H1 (cell line): ENCODE data around the gene BPHL. TPM values are rescaled to one million over a fixed set of nuclear protein-coding genes. Genes with fewer than 3 reads are reported as not detected.

ENCODE experiments used
- CTCF ChIA-PET: fragments of 300-600 bp; sonication (Branson Sonifier 250); formaldehyde crosslinking; loops from one replicate; lab custom pipeline; 2021; ENCODE audit not compliant: partially characterized antibody; lab: Charles Lee
- POLR2A ChIA-PET: fragments of 300-600 bp; sonication (Branson Sonifier 250); formaldehyde crosslinking; loops from one replicate; lab custom pipeline; 2021; ENCODE audit warnings: inconsistent platforms; ENCODE audit not compliant: partially characterized antibody; lab: Charles Lee
- DNase-seq, 2 experiments: peaks; one replicate each; pipeline versions ENCODE4 v3.0.0 to v3.0.0-alpha.2; 2010 to 2022; ENCODE audit warnings: low spot score in 2 of 2, low read depth in 1 of 2, mixed read lengths in 1 of 2
- FAIRE-seq: peaks from 2 replicates; lab custom pipeline; 2011; peaks lifted over from hg19 to GRCh38; lab: Jason Lieb, UNC
- H2AFZ ChIP-seq: 2 replicates; pipeline ENCODE4 v1.8.1; 2012; ENCODE audit warnings: low read length, inconsistent platforms
- H2AK5ac ChIP-seq: 2 replicates; pipeline ENCODE4 v1.6.1; 2013; ENCODE audit warnings: low read depth, low read length
- H2BK120ac ChIP-seq: replicated peaks from 2 replicates; pipeline ENCODE3; 2013; ENCODE audit warnings: low read depth, low read length, inconsistent platforms
- H2BK12ac ChIP-seq: 2 replicates; pipeline ENCODE4 v1.6.1; 2013; ENCODE audit warnings: low read depth, low read length
- H2BK15ac ChIP-seq: 2 replicates; pipeline ENCODE4 v1.6.1; 2013; ENCODE audit warnings: low read length
- H2BK20ac ChIP-seq: 2 replicates; pipeline ENCODE4 v1.6.1; 2013; ENCODE audit warnings: low read length
- H2BK5ac ChIP-seq: 2 replicates; pipeline ENCODE4 v1.6.1; 2013; ENCODE audit warnings: low read depth, low read length
- H3K14ac ChIP-seq: 2 replicates; pipeline ENCODE4 v1.6.1; 2013; ENCODE audit warnings: inconsistent platforms; ENCODE audit not compliant: insufficient read length
- H3K18ac ChIP-seq: 2 replicates; pipeline ENCODE4 v1.6.1; 2013; ENCODE audit warnings: low read length; ENCODE audit errors: extremely low read depth
- H3K23ac ChIP-seq: 2 replicates; pipeline ENCODE4 v1.6.1; 2013; ENCODE audit warnings: inconsistent platforms; ENCODE audit not compliant: insufficient read length
- H3K23me2 ChIP-seq: 2 replicates; pipeline ENCODE4 v1.6.1; 2013; ENCODE audit warnings: low read depth, low read length
- H3K27ac ChIP-seq: 2 replicates; pipeline ENCODE4 v1.6.1; 2011; ENCODE audit warnings: low read depth, low read length, inconsistent platforms
- H3K27me3 ChIP-seq, 4 experiments: replicated peaks in 1 of 4; 1 replicate in 1 of 4; 2 replicates in 3 of 4; pipeline versions ENCODE4 v1.6.1 to v1.8.1; 2011 to 2013; ENCODE audit warnings: low read length in 3 of 4, mild to moderate bottlenecking in 3 of 4, inconsistent platforms in 2 of 4, mixed read lengths in 2 of 4, moderate library complexity in 1 of 4; ENCODE audit not compliant: control insufficient read depth in 3 of 4, insufficient read depth in 3 of 4; ENCODE audit errors: extremely low read depth in 1 of 4
- H3K36me3 ChIP-seq, 4 experiments: 2 replicates each; pipeline versions ENCODE4 v1.6.1 to v1.8.1; 2011 to 2013; ENCODE audit warnings: mild to moderate bottlenecking in 4 of 4, low read length in 3 of 4, moderate library complexity in 2 of 4, control low read depth in 1 of 4, inconsistent platforms in 1 of 4; ENCODE audit not compliant: insufficient read depth in 4 of 4, control insufficient read depth in 2 of 4
- H3K4ac ChIP-seq: replicated peaks from 2 replicates; pipeline ENCODE3; 2013; ENCODE audit warnings: low read length, low read depth, mixed read lengths, inconsistent platforms; ENCODE audit not compliant: insufficient read length
- H3K4me1 ChIP-seq, 4 experiments: replicated peaks in 1 of 4; 1 replicate in 1 of 4; 2 replicates in 3 of 4; pipeline versions ENCODE4 v1.6.1 to v1.8.1; 2011 to 2013; ENCODE audit warnings: low read length in 3 of 4, inconsistent platforms in 2 of 4, mixed read lengths in 1 of 4; ENCODE audit not compliant: insufficient read depth in 4 of 4, control insufficient read depth in 3 of 4
- H3K4me2 ChIP-seq, 2 experiments: 2 replicates each; pipeline versions ENCODE4 v1.6.1 to v1.8.1; 2011 to 2013; ENCODE audit warnings: low read depth in 2 of 2, low read length in 2 of 2, control low read depth in 1 of 2, inconsistent platforms in 1 of 2, mild to moderate bottlenecking in 1 of 2; ENCODE audit not compliant: insufficient read depth in 1 of 2
- H3K4me3 ChIP-seq, 4 experiments: fragments of 200-600, 300-600 bp in 1 of 4; sonication (generic), shearing (Covaris generic), sonication (Bioruptor Twin) in 1 of 4; 2 replicates each; pipeline versions ENCODE4 v1.5.1 to v1.8.1; 2011 to 2016; ENCODE audit warnings: low read length in 4 of 4, low read depth in 3 of 4, control low read depth in 2 of 4, inconsistent platforms in 2 of 4, mild to moderate bottlenecking in 2 of 4, mixed read lengths in 1 of 4, moderate library complexity in 1 of 4; ENCODE audit not compliant: insufficient read depth in 2 of 4; ENCODE audit errors: extremely low read depth in 1 of 4
- H3K56ac ChIP-seq: replicated peaks from 2 replicates; pipeline ENCODE3; 2013; ENCODE audit warnings: low read depth, mild to moderate bottlenecking, mixed read lengths, low read length, inconsistent platforms; ENCODE audit not compliant: insufficient read length
- H3K79me1 ChIP-seq: 2 replicates; pipeline ENCODE4 v1.6.1; 2013; ENCODE audit warnings: low read depth, low read length, control low read depth
- H3K79me2 ChIP-seq, 2 experiments: 2 replicates each; pipeline versions ENCODE4 v1.6.1 to v1.8.1; 2012 to 2013; ENCODE audit warnings: low read length in 2 of 2, mild to moderate bottlenecking in 2 of 2, inconsistent platforms in 1 of 2; ENCODE audit not compliant: insufficient read depth in 2 of 2, control insufficient read depth in 1 of 2
- H3K9ac ChIP-seq, 4 experiments: replicated peaks in 1 of 4; 1 replicate in 1 of 4; 2 replicates in 3 of 4; pipeline versions ENCODE4 v1.6.1 to v1.8.1; 2011 to 2013; ENCODE audit warnings: low read depth in 3 of 4, low read length in 3 of 4, control low read depth in 2 of 4, mild to moderate bottlenecking in 2 of 4, moderate library complexity in 2 of 4, inconsistent platforms in 1 of 4; ENCODE audit errors: extremely low read depth in 1 of 4
- H3K9me3 ChIP-seq, 2 experiments: 2 replicates each; pipeline versions ENCODE4 v1.6.1 to v1.8.1; 2012 to 2013; ENCODE audit warnings: mild to moderate bottlenecking in 2 of 2, moderate library complexity in 2 of 2, control low read depth in 1 of 2, inconsistent platforms in 1 of 2, low read depth in 1 of 2, low read length in 1 of 2, mixed read lengths in 1 of 2; ENCODE audit not compliant: insufficient read depth in 2 of 2
- H4K20me1 ChIP-seq, 2 experiments: replicated peaks in 1 of 2; 2 replicates each; pipeline versions ENCODE3 to v1.8.1; 2011 to 2013; ENCODE audit warnings: inconsistent platforms in 2 of 2, low read length in 2 of 2, mild to moderate bottlenecking in 1 of 2; ENCODE audit not compliant: insufficient read depth in 2 of 2, control insufficient read depth in 1 of 2
- H4K5ac ChIP-seq: 2 replicates; pipeline ENCODE4 v1.6.1; 2013; ENCODE audit warnings: low read length, low read depth, mixed read lengths, inconsistent platforms; ENCODE audit not compliant: insufficient read length
- H4K8ac ChIP-seq: 2 replicates; pipeline ENCODE4 v1.8.0; 2013; ENCODE audit warnings: mild to moderate bottlenecking, moderate library complexity, low read length, inconsistent platforms; ENCODE audit not compliant: insufficient read depth; ENCODE audit errors: extremely low read depth
- H4K91ac ChIP-seq: replicated peaks from 2 replicates; pipeline ENCODE3; 2013; ENCODE audit warnings: low read length, mixed read lengths, inconsistent platforms; ENCODE audit not compliant: insufficient read length
- ASH2L ChIP-seq: fragments of 200-600, 300-600 bp; sonication (generic); IDR thresholded peaks from one replicate; pipeline ENCODE4 v1.7.1; 2017; ENCODE audit warnings: low read length
- CTBP2 ChIP-seq: IDR thresholded peaks from 2 replicates; pipeline ENCODE4 v1.7.0; 2011; ENCODE audit warnings: borderline replicate concordance, mild to moderate bottlenecking, moderate library complexity, mixed read lengths, low read length; ENCODE audit not compliant: insufficient read depth, insufficient read length
- HDAC2 ChIP-seq, 2 experiments: fragments of 300-600 bp in 1 of 2; sonication (generic) in 1 of 2; IDR thresholded peaks; 2 replicates each; pipeline ENCODE4 v1.6.1; 2011 to 2012; ENCODE audit warnings: low read depth in 2 of 2, low read length in 2 of 2, mild to moderate bottlenecking in 2 of 2, moderate library complexity in 2 of 2, borderline replicate concordance in 1 of 2, inconsistent platforms in 1 of 2
- JUND ChIP-seq: IDR thresholded peaks from 2 replicates; pipeline ENCODE4 v1.6.1; 2011; ENCODE audit warnings: mild to moderate bottlenecking, improper control_type of control experiment, low read length
- PHF8 ChIP-seq: fragments of 200-600 bp; sonication (generic); conservative IDR thresholded peaks from 2 replicates; pipeline ENCODE4 v1.7.1; 2012; ENCODE audit warnings: low read depth, mild to moderate bottlenecking, inconsistent platforms, low read length, moderate library complexity
- POLR2A ChIP-seq, 2 experiments: IDR thresholded peaks; 1 replicate in 1 of 2; 2 replicates in 1 of 2; pipeline ENCODE4 v1.6.1; 2011; ENCODE audit warnings: low read depth in 2 of 2, low read length in 2 of 2, mild to moderate bottlenecking in 2 of 2; ENCODE audit errors: control extremely low read depth in 1 of 2
- RAD21 ChIP-seq, 2 experiments: IDR thresholded peaks in 1 of 2; conservative IDR thresholded peaks in 1 of 2; 2 replicates each; pipeline ENCODE4 v1.6.1; 2011; ENCODE audit warnings: low read depth in 2 of 2, low read length in 2 of 2, improper control_type of control experiment in 1 of 2, inconsistent platforms in 1 of 2, mild to moderate bottlenecking in 1 of 2, moderate library complexity in 1 of 2
- SP4 ChIP-seq: IDR thresholded peaks from 2 replicates; pipeline ENCODE4 v1.6.1; 2012; ENCODE audit warnings: low read length, inconsistent platforms
- TAF7 ChIP-seq: optimal IDR thresholded peaks from 2 replicates; pipeline ENCODE3; 2011; ENCODE audit warnings: low read depth, mild to moderate bottlenecking, inconsistent platforms, low read length, moderate library complexity, borderline replicate concordance
- YY1 ChIP-seq: IDR thresholded peaks from 2 replicates; pipeline ENCODE4 v1.6.1; 2011; ENCODE audit warnings: low read depth, mild to moderate bottlenecking, low read length
- WGBS, 2 experiments: shearing (Covaris generic) in 1 of 2; methylation state at CpG; one replicate each; pipeline versions ENCODE4 v1.1.6 to v1.1.7; 2013 to 2015; ENCODE audit warnings: low lambda C conversion rate in 2 of 2, mixed read lengths in 2 of 2, inconsistent platforms in 1 of 2, low coverage in 1 of 2, missing lambda C conversion rate in 1 of 2; ENCODE audit not compliant: insufficient replicate concordance in 2 of 2, insufficient coverage in 1 of 2, insufficient read length in 1 of 2; ENCODE audit errors: extremely low coverage in 1 of 2, missing lambda C conversion rate in 1 of 2; 5-methylcytosine and 5-hydroxymethylcytosine counted together
- polyA plus RNA-seq, 7 experiments: library from polyadenylated mRNA; depleted of rRNA in 3 of 7; stranded (reverse) in 5 of 7; unstranded in 2 of 7; fragments of >200 nt in 5 of 7; fragments of 200-250 nt in 2 of 7; gene quantifications; 1 replicate in 5 of 7; 2 replicates in 1 of 7; 4 replicates in 1 of 7; pipeline versions ENCODE4 v1.2.1 to v1.2.3, GENCODE V29; 2011 to 2013; ENCODE audit warnings: missing spikeins in 2 of 7, mixed read lengths in 2 of 7
- total RNA-seq: library from RNA; stranded (reverse); fragmentation: NEBNext Ultra II Directional; extraction: Animal tissue kit (Norgen Biotek cat#: 25700); gene quantifications from 2 replicates; pipeline ENCODE4 v1.2.1, GENCODE V29; 2021

Gene BPHL
- total and polyA plus RNA-seq, 2 of the 8 experiments (the other 6 are each of a cell fraction or from before 2014, with no cell fraction given) = 24.4 to 36.4 TPM

DNA sequence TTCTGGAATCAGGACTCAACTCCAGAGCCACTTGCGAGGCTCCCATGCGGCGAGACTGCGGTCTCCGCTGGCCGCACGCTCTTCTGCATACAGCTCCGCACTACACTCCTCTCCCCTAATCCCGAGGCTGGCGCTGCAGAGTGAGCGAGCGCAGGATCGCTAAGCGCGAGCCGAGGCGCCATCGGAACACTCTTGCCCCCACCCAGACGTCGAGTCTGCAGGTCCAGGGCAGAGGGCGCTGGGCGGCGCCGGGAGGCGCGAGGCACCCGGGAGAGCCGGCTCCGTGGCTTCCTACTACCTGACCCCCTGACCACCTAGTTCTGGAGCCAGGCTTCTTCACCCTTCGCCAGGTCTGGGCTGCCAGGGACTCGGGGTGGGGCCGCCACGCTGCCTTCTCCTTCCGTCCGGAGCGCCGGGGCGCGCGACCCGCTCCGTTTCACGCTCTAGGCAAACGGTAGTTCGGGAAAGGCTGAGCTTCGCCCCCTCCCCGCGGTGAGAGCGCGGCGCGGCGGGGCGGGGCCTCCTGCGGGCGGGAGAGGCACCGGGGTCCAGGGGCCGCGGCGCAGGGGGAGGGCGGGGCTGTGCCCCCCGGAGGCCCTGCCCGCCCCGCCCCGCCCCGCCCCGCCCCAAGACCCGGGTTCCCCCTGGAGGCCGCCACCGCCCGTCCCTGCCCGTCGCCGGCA is 44.2 kb downstream of the BPHL start:
- no peak overlapping the region for H2AFZ ChIP-seq
- H2BK20ac ChIP-seq = no peak overlapping the region
- peak overlapping the region; percentile 50; the same call in 1 of the 2 replicates for H3K27ac ChIP-seq
- peak overlapping the region; percentile 8 for H3K14ac ChIP-seq
- H3K79me1 ChIP-seq = no peaks in the 10 kb centered on the region
- peak overlapping the region; percentile 82 for H4K8ac ChIP-seq
- H3K79me2 ChIP-seq = no peaks in the 10 kb centered on the region
- peak overlapping the region; percentile 91 for H3K18ac ChIP-seq
- H3K23me2 ChIP-seq = peaks cover 14% of the 10 kb centered on the region; the same call in 1 of the 2 replicates
- peak overlapping the region; percentile 42 to 83 (median 72) for H3K4me3 ChIP-seq
- peak overlapping the region; percentile 83 for H4K91ac ChIP-seq
- H3K56ac ChIP-seq = peak overlapping the region; percentile 84
- DNase-seq (peak in 1 of 2 experiments; percentile 85), FAIRE-seq (no peak)
- no peak overlapping the region for H2BK15ac ChIP-seq
- no peaks in the 10 kb centered on the region for H4K20me1 ChIP-seq
- POLR2A ChIA-PET = interaction anchor here (0.6 to 6.8 kb wide), 21 partner anchors 11 to 1185 kb away, joined by 3 to 58 read pairs (median 3); partner anchors contain the start of gene TUBB2B
- H3K9me3 ChIP-seq = no peaks in the 10 kb centered on the region
- CTCF ChIA-PET = interaction anchor here (0.6 to 3.7 kb wide), 17 partner anchors 14 to 1636 kb away, joined by 3 to 17 read pairs (median 4); partner anchors contain the start of gene TUBB2B
- no peaks in the 10 kb centered on the region for H3K27me3 ChIP-seq
- peak overlapping the region in 2 of 4 experiments; percentile 56 to 63; a peak in 4 of 7 replicates for H3K9ac ChIP-seq
- H3K36me3 ChIP-seq = no peaks in the 10 kb centered on the region
- H3K23ac ChIP-seq = no peak overlapping the region
- 2% methylated on average over 22 of the region's 74 CpGs; no CpG with 5 or more reads in 1 of the 2 experiments for WGBS, 2 experiments
- peak overlapping the region; percentile 91 for H2BK12ac ChIP-seq
- H2AK5ac ChIP-seq = no peak overlapping the region; the same call in 1 of the 2 replicates
- H3K4ac ChIP-seq = peak overlapping the region; percentile 69
- peak overlapping the region; percentile 18 for H2BK120ac ChIP-seq
- H2BK5ac ChIP-seq = peak overlapping the region; percentile 84; the same call in 1 of the 2 replicates
- H3K4me1 ChIP-seq = peaks cover 14 to 48% (median 41%) of the 10 kb centered on the region in 4 experiments
- peak overlapping the region; percentile 82 for H4K5ac ChIP-seq
- peak overlapping the region; percentile 85 to 89 for H3K4me2 ChIP-seq
- TF ChIP-seq PHF8 (peak; percentile 48; the same call in 1 of the 2 replicates), RAD21 (IDR thresholded peaks at IDR 0.05 in 1 of 2, conservative IDR thresholded peaks at IDR 0.05 in 1 of 2; ENCODE audit: low read depth in 2 of 2, low read length in 2 of 2) (0 out of 4 replicates have a peak, but pooled peaks of 1 of the 2 experiments have one; percentile 5), CTBP2 (no peak), SP4 (no peak), ASH2L (peak; percentile 71), POLR2A (IDR thresholded peaks at IDR 0.05; ENCODE audit: control extremely low read depth in 1 of 2, low read depth in 2 of 2, low read length in 2 of 2) (0 out of 3 replicates have a peak, but pooled peaks of 1 of the 2 experiments have one; percentile 38), JUND (no peak), TAF7 (no peak), YY1 (peak; percentile 53; the same call in 1 of the 2 replicates), HDAC2 (IDR thresholded peaks at IDR 0.05; ENCODE audit: borderline replicate concordance in 1 of 2, low read depth in 2 of 2, low read length in 2 of 2) (0 out of 4 replicates have a peak, but pooled peaks of 1 of the 2 experiments have one; percentile 23)
